ENCODE results near the gene TGIF1. TPM values are rescaled to one million over a fixed set of nuclear protein-coding genes. Genes with fewer than 3 reads are reported as not detected.

Gene TGIF1
- total RNA-seq, 4 donors from 2014 or later: 37.3 to 75.7 (median 57.0) TPM

DNA sequence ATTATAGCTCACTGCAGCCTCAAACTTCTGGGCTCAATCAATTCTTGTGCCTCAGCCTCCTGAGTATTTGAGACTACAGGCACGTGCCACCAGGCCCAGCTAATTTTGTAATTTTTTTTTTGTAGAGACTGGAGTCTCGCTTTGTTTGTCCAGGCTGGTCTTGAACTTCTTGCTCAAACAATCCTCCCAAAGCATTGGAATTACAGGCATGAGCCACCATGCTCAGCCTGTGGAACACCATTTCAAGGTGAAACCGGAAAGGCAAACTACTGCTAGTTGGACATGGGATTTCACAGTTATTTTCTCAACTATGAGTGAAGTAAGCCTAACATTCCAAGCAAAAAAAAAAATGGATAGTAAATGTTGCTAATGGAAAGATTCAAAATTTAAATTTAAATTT lies 20.9 kb upstream of the TGIF1 start:
- no peaks in the 10 kb centered on the region for H3K27me3 ChIP-seq
- DNase-seq: no peak
- H3K9me3 ChIP-seq: no peaks in the 10 kb centered on the region
- WGBS, 2 donors: 92 to 100% methylated on average over 3 of the region's 3 CpGs
- intact Hi-C loops (cut with DNase I): no loop called here
- TF ChIP-seq, protein P1, sequence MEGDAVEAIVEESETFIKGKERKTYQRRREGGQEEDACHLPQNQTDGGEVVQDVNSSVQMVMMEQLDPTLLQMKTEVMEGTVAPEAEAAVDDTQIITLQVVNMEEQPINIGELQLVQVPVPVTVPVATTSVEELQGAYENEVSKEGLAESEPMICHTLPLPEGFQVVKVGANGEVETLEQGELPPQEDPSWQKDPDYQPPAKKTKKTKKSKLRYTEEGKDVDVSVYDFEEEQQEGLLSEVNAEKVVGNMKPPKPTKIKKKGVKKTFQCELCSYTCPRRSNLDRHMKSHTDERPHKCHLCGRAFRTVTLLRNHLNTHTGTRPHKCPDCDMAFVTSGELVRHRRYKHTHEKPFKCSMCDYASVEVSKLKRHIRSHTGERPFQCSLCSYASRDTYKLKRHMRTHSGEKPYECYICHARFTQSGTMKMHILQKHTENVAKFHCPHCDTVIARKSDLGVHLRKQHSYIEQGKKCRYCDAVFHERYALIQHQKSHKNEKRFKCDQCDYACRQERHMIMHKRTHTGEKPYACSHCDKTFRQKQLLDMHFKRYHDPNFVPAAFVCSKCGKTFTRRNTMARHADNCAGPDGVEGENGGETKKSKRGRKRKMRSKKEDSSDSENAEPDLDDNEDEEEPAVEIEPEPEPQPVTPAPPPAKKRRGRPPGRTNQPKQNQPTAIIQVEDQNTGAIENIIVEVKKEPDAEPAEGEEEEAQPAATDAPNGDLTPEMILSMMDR (IDR thresholded peaks at IDR 0.05): no peak
- TF ChIP-seq POLR2A (IDR thresholded peaks at IDR 0.05): no peak
- H3K36me3 ChIP-seq: no peaks in the 10 kb centered on the region
- peaks cover 0 to 5% (median 0%) of the 10 kb centered on the region in 3 donors for H3K4me1 ChIP-seq
- H3K4me3 ChIP-seq: no peak overlapping the region
- no peak overlapping the region for H3K27ac ChIP-seq

DNA sequence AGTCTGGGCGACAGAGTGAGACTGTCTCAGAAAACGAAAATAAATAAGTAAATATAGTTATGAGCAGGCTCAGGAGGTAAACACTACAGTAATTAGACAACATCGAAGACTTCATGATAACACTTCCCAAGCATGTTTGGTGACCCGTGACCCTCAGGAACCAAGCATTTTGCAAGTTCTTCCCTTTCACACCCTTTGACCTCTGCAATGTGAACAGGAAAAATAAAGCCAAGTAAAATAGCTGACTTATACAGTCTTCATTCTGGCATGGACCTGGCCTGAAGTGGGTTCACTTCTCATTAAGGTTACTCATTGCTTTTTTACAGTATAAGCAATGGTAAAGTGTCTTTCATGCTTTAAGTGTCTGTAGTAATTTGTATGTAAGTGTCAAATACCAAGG lies 15.3 kb upstream of the TGIF1 start:
- no peaks in the 10 kb centered on the region for H3K9me3 ChIP-seq
- WGBS, 2 donors: 66 to 84% methylated on average over 4 of the region's 4 CpGs
- no peaks in the 10 kb centered on the region for H3K36me3 ChIP-seq
- intact Hi-C loops (cut with DNase I): no loop called here
- no peak for DNase-seq
- no peak overlapping the region for H3K4me3 ChIP-seq
- H3K27ac ChIP-seq: no peak overlapping the region
- TF ChIP-seq, protein P1 (IDR thresholded peaks at IDR 0.05): no peak
- no peak for TF ChIP-seq POLR2A (IDR thresholded peaks at IDR 0.05)
- no peaks in the 10 kb centered on the region for H3K27me3 ChIP-seq
- no peaks in the 10 kb centered on the region for H3K4me1 ChIP-seq

DNA sequence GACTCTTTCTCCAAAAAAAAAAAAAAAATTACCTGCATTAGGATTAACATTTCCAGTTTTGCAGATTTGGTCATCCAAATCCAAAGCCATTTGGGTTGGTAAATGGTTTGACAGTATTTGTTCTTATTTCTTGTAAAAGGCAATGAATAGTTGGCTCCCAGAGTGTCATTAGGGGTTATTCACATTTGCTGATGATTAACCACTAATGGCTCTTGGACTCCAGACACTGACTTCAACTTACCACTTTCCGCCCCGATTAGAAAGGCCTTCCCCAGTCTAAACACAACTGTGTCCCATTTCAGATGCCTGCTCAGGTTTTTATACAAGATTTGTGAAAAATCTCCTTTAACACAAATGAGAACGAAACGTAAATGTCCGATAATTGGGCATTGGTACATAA lies 9.6 kb upstream of the TGIF1 start:
- TF ChIP-seq, protein P1 (IDR thresholded peaks at IDR 0.05): no peak
- no peak for TF ChIP-seq POLR2A (IDR thresholded peaks at IDR 0.05)
- H3K36me3 ChIP-seq: no peaks in the 10 kb centered on the region
- DNase-seq: no peak
- no peaks in the 10 kb centered on the region for H3K4me1 ChIP-seq
- intact Hi-C loops (cut with DNase I): loop anchor here (10.0 kb wide), 1 partner anchor 156 kb away; no protein-coding TSS in a partner anchor
- H3K9me3 ChIP-seq: no peaks in the 10 kb centered on the region
- H3K27me3 ChIP-seq: no peaks in the 10 kb centered on the region
- H3K4me3 ChIP-seq: no peak overlapping the region
- no peak overlapping the region for H3K27ac ChIP-seq
- 93 to 94% methylated on average over 5 of the region's 5 CpGs for WGBS, 2 donors

DNA sequence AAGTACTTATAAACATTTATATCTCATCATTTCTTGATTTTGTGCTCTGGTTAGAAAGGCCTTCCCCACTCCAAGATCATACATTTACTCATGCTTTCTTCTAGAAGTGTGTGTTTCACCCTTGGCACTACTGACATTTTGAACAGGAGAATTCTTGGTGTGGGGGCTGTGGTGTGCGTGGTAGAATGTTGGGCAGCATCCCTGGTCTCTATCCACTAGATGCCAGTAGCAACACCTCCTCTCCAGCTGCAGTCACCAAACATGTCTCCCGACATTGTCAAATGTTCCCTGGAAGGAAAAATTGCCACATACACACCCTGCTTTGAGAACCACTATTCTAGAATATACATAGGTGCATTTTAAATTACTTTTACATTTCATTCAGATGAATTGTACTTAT lies 8.7 kb upstream of the TGIF1 start:
- Histone ChIP-seq H3K27me3 (no peaks in the 10 kb centered on the region), H3K9me3 (no peaks in the 10 kb centered on the region), H3K27ac (no peak overlapping the region), H3K36me3 (no peaks in the 10 kb centered on the region), H3K4me3 (no peak overlapping the region), H3K4me1 (peaks cover 0 to 6% (median 2%) of the 10 kb centered on the region in 3 donors)
- intact Hi-C loops (cut with DNase I): loop anchor here (10.0 kb wide), 1 partner anchor 156 kb away; no protein-coding TSS in a partner anchor
- no peak for DNase-seq
- TF ChIP-seq, protein P1 (IDR thresholded peaks at IDR 0.05): peak in 5 of 6 experiments; percentile 13 to 32 (median 25)
- no peak for TF ChIP-seq POLR2A (IDR thresholded peaks at IDR 0.05)
- 20 to 25% methylated on average over 2 of the region's 2 CpGs for WGBS, 2 donors

DNA sequence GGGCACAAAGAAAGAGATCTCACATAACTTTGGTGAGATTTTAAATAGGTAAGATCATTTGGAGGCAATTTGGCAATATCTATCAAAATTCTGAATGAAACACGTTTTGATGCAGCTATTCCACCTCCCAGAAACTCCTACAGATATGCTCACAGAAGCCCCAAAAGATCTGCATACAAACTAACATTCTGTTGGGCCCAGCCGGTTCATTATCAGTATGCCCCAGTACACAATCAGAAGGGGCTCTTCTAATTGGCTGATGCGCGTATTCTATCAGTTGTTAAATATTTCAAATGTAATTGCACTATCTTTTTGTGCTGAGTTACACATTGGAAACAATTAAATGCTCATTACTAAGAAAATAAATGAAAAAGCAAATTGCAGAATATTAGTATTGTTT lies 7.1 kb upstream of the TGIF1 start:
- no peak overlapping the region for H3K4me3 ChIP-seq
- DNase-seq: no peak
- no peak for TF ChIP-seq POLR2A (IDR thresholded peaks at IDR 0.05)
- TF ChIP-seq, protein P1 (IDR thresholded peaks at IDR 0.05): no peak
- WGBS, 2 donors: 56 to 89% methylated on average over 4 of the region's 4 CpGs
- no peaks in the 10 kb centered on the region for H3K27me3 ChIP-seq
- H3K4me1 ChIP-seq: peaks cover 7 to 21% (median 12%) of the 10 kb centered on the region in 3 donors
- H3K36me3 ChIP-seq: no peaks in the 10 kb centered on the region
- H3K27ac ChIP-seq: no peak overlapping the region
- intact Hi-C loops (cut with DNase I): loop anchor here (10.0 kb wide), 1 partner anchor 158 kb away; no protein-coding TSS in a partner anchor
- no peaks in the 10 kb centered on the region for H3K9me3 ChIP-seq
